Skeletal muscle satellite cell (primary cell): ENCODE data around the gene FBLL1. TPM values are rescaled to one million over a fixed set of nuclear protein-coding genes. Genes with fewer than 3 reads are reported as not detected.
A peak's percentile ranks its signal among the peaks of the same experiment; 100 is the strongest.

ENCODE experiments used
- H3K27me3 ChIP-seq: 2 replicates; pipeline ENCODE4 v1.7.0; 2013; ENCODE audit warnings: low read length; ENCODE audit not compliant: control insufficient read depth, insufficient read depth
- H3K36me3 ChIP-seq: 2 replicates; pipeline ENCODE4 v1.7.0; 2013; ENCODE audit warnings: mild to moderate bottlenecking, control low read depth, low read length; ENCODE audit not compliant: insufficient read depth
- H3K4me1 ChIP-seq: 2 replicates; pipeline ENCODE4 v1.7.0; 2013; ENCODE audit warnings: low read length; ENCODE audit not compliant: control insufficient read depth, insufficient read depth
- H3K4me2 ChIP-seq: 2 replicates; pipeline ENCODE4 v1.7.0; 2013; ENCODE audit warnings: mild to moderate bottlenecking, low read length
- H3K4me3 ChIP-seq: 2 replicates; pipeline ENCODE4 v1.7.0; 2013; ENCODE audit warnings: low read length
- H3K9ac ChIP-seq: 2 replicates; pipeline ENCODE4 v1.7.0; 2013; ENCODE audit warnings: mild to moderate bottlenecking, low read depth, low read length, moderate library complexity
- H3K9me3 ChIP-seq: replicated peaks from 2 replicates; pipeline ENCODE4 v1.7.0; 2013; ENCODE audit warnings: mild to moderate bottlenecking, control low read depth, low read length
- total RNA-seq: library from RNA; depleted of rRNA; stranded (reverse); fragments of >200 nt; gene quantifications from 2 replicates; pipeline ENCODE4 v1.2.3, GENCODE V29; 2012; rRNA removed

The FBLL1 gene
- total RNA-seq = 0.25 TPM in 1 of 2 replicates, not detected in the other

GRCh38 chr5:168528521-168529373 lies at the start of gene FBLL1:
Gene FBLL1 (plus strand): TSS chr5:168529305. CDS start chr5:168529505, 200 bp downstream.
- H3K9ac ChIP-seq = no peak within 1 kb of the TSS
- H3K36me3 ChIP-seq = no peaks in the 10 kb centered on the region
- no peaks in the 10 kb centered on the region for H3K9me3 ChIP-seq
- peak within 1 kb of the TSS; percentile 64 for H3K4me3 ChIP-seq
- peaks cover 42% of the 10 kb centered on the region for H3K27me3 ChIP-seq
- peak within 1 kb of the TSS; percentile 75 for H3K4me2 ChIP-seq
- H3K4me1 ChIP-seq = peaks cover 4% of the 10 kb centered on the region

DNA sequence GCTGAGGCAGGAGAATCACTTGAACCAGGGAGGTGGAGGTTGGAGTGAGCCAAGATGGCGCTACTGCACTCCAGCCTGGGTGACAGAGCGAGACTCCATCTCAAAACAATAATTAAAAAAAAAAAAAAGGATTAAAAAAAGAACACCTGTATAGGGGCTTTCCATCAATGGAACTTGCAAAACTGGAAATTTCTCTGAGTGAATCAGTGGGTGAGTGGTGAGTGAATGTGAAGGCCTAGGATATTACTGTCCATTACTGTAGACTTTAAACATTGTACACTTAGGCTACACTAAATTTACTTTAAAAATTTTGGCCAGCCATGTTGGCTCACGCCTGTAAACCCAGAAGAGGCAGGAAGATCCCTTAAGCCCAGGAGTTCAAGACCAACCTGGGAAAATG lies 48.5 kb upstream of the FBLL1 start:
- Histone ChIP-seq H3K36me3 (no peaks in the 10 kb centered on the region), H3K9ac (no peak overlapping the region), H3K4me2 (no peak overlapping the region), H3K27me3 (no peaks in the 10 kb centered on the region), H3K4me3 (no peak overlapping the region), H3K9me3 (no peaks in the 10 kb centered on the region), H3K4me1 (no peaks in the 10 kb centered on the region)

DNA sequence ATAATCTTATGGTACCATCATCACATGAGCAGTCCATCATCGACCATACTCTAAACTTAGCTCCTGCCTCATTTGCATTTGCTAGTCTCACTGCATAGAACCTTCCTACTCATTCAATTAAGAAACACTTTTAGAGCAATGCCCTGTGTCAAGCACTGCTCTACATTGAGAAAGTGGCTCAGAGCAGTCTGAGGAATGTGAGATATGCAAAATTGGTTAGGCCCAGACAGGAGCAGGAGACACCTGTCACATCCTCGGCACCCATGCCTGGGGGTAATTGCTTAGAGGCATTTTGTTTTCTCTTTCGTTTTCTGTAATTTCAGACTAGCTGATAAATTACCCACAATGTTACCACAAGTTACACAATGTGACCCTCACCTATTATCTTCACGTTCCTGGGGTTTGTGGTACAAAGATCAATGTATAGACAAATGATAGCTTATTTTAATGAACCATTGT lies 47.7 kb upstream of the FBLL1 start:
- Histone ChIP-seq H3K36me3 (peaks cover under 1% of the 10 kb centered on the region), H3K27me3 (no peaks in the 10 kb centered on the region), H3K9ac (no peak overlapping the region), H3K4me3 (no peak overlapping the region), H3K4me2 (no peak overlapping the region), H3K9me3 (no peaks in the 10 kb centered on the region), H3K4me1 (peaks cover 3% of the 10 kb centered on the region)

GRCh38 chr5:168482361-168482760 lies 46.7 kb upstream of the FBLL1 start:
- Histone ChIP-seq H3K9me3 (no peaks in the 10 kb centered on the region), H3K27me3 (no peaks in the 10 kb centered on the region), H3K4me1 (peaks cover 6% of the 10 kb centered on the region), H3K36me3 (peaks cover 3% of the 10 kb centered on the region), H3K4me3 (no peak overlapping the region), H3K4me2 (no peak overlapping the region), H3K9ac (no peak overlapping the region)

DNA sequence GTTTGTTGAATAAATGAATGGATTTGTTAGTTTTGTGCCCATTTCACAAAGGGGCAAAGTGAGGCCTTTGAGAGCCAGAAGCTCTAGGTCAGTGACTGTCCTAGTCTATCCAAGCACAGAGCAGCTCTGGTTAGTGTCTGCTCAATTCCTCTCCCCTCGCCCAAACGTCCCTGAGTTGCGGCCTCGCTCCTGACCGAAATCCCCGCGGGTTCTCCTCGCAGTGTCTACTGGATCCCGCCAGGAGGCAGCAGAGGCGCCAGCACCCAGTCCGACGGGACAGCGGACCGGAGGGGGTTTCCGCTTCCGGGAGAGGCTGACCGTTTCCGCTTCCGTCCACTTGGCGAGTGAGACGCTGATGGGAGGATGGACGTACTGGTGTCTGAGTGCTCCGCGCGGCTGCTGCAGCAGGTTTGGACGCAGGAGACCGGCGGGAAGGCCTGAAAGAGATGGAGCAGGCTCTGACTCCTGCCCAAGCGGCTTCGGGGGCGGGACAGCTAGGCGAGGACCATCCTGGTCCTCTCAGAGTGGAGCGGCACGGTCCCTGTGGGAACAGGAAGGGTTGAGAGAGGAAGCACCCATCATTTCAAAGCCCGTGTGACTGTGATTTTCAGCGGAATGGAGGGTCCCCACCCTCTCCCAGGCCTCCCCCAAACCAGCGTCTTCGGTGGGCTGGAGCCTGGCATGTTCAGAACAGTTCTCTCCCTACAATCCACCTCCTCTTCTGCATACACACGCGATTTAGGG lies 42.8 kb upstream of the FBLL1 start, which contains the start of gene RARS1:
TSS of gene RARS1 (plus strand) at position 336 of the 744 bp plus-strand sequence. CDS start at position 364, 28 bp downstream.
- Histone ChIP-seq H3K9me3 (no peaks in the 10 kb centered on the region), H3K9ac (peak within 1 kb of the TSS; percentile 98), H3K4me2 (peak within 1 kb of the TSS; percentile 90), H3K4me1 (peaks cover 11% of the 10 kb centered on the region), H3K36me3 (peaks cover 35% of the 10 kb centered on the region), H3K4me3 (peak within 1 kb of the TSS; percentile 98), H3K27me3 (no peaks in the 10 kb centered on the region)

DNA sequence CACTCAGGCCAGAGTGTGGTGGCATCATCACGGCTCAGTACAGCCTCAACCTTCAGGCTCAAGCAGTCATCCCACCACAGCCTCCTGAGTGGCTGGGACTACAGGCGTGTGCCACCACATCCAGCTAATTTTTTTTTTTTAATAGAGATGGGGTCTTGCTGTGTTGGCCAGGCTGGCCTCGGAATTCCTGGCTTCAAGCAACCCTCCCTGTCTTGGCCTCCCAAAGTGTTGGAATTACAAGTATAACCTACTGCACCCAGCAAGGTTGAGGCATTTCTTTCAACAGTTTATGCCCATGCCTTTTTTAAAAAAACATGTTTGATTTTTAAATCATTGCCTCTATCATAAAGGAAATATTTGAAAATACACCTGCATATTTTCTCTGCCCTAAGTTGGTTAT lies 40.0 kb upstream of the FBLL1 start:
- H3K4me3 ChIP-seq = no peak overlapping the region

DNA sequence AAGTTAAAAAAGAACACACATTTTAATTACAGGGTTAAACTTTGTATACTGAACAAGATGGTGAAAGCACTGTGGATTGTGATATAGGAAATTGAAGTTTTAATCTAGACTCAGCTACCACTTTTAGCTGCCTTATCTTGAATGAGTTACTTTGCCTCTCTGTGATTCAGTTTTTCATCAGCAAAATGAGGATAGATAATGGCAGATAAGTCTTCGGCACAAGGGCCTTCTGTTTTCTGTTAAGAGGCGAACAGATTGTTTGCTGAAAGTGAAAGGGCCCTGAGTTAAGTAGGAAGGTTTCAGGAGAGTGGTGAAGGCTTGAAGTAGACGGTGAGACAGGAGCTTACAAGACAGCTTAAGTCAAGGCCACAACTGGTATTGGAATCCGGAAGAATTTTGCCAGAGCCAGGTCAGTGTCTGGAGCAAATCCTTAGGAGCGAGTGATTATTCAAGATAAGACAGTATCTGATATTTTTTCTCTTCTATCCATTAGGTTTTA lies 35.0 kb upstream of the FBLL1 start:
- Histone ChIP-seq H3K9me3 (no peaks in the 10 kb centered on the region), H3K36me3 (peaks cover 84% of the 10 kb centered on the region)

More for the DNA sequence above, 40.0 kb upstream of the FBLL1 start:
- Histone ChIP-seq H3K27me3 (no peaks in the 10 kb centered on the region), H3K4me1 (peaks cover 11% of the 10 kb centered on the region), H3K9me3 (no peaks in the 10 kb centered on the region), H3K4me2 (no peak overlapping the region), H3K36me3 (peaks cover 62% of the 10 kb centered on the region), H3K9ac (no peak overlapping the region)

DNA sequence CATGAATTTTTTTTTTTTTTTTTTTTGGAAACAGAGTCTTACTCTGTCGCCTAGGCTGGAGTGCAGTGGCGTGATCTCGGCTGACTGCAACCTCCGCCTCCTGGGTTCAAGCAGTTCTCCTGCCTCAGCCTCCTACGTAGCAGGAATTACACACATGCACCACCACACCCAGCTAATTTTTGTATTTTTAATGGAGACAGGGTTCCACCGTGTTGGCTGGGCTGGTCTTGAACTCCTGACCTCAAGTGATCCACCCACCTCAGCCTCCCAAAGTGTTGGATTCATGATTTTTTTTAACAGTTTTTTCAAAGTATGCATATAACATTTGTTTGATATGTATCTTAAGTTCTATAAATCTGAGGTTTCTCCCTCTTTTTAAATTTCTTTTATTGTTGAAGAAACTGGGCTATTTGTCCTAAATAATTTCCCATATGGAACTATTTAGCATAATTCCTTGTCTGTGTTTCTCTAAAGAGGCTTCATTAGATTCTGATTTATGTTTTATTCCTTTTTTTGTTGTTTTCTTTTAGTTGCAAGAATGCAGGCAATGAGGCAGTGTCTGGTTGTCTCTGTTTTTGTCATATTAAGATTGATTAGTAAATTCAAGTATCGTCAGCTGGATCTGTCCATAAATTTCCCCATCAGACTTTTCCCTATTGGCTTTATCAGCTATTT lies 26.4 kb upstream of the FBLL1 start:
- no peaks in the 10 kb centered on the region for H3K27me3 ChIP-seq
- H3K4me3 ChIP-seq = no peak overlapping the region
- H3K36me3 ChIP-seq = peaks cover 69% of the 10 kb centered on the region
- H3K9ac ChIP-seq = no peak overlapping the region
- no peaks in the 10 kb centered on the region for H3K4me1 ChIP-seq
- no peaks in the 10 kb centered on the region for H3K9me3 ChIP-seq
- no peak overlapping the region for H3K4me2 ChIP-seq

More for the DNA sequence above, 35.0 kb upstream of the FBLL1 start:
- Histone ChIP-seq H3K27me3 (no peaks in the 10 kb centered on the region), H3K4me2 (no peak overlapping the region), H3K4me3 (no peak overlapping the region), H3K4me1 (no peaks in the 10 kb centered on the region), H3K9ac (no peak overlapping the region)

GRCh38 chr5:168513861-168514428 lies 15.2 kb upstream of the FBLL1 start:
- no peaks in the 10 kb centered on the region for H3K9me3 ChIP-seq
- no peaks in the 10 kb centered on the region for H3K27me3 ChIP-seq
- no peak overlapping the region for H3K4me3 ChIP-seq
- no peak overlapping the region for H3K9ac ChIP-seq
- peaks cover 94% of the 10 kb centered on the region for H3K36me3 ChIP-seq
- H3K4me2 ChIP-seq = no peak overlapping the region
- H3K4me1 ChIP-seq = no peaks in the 10 kb centered on the region

DNA sequence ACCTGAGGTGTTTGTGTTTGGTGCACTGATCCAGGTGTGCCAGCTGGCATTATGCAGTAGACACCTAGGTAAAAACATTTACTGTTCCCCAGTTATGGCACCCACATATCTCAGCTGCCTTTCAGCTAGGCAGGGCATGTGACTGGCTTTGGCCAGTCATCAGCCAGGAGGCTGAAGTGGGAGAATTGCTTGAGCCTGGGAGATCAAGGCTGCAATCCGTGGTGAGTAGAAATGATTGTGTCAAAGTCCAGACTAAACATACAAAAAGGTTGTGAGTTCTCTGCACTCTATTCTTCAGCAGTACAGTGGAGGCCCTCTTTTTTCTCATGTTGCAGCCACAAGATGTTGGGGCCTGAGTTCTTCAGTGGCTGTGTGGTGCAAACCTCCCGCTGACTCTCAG lies 3.2 kb upstream of the FBLL1 start:
- Histone ChIP-seq H3K4me1 (peaks cover 4% of the 10 kb centered on the region), H3K27me3 (peaks cover 21% of the 10 kb centered on the region), H3K36me3 (peaks cover 8% of the 10 kb centered on the region), H3K4me3 (no peak overlapping the region), H3K9me3 (no peaks in the 10 kb centered on the region), H3K4me2 (no peak overlapping the region), H3K9ac (no peak overlapping the region)
